GM18526 (cell line): ENCODE measurements around the gene KCNQ5.

ENCODE experiments used
- POLR2A ChIP-seq: IDR thresholded peaks from 3 replicates; pipeline ENCODE4 v1.6.1; 2011; ENCODE audit not compliant: insufficient read length; ENCODE audit errors: extremely low read depth

The KCNQ5 gene

GRCh38 chr6:73028124-73028766 is 406.4 kb downstream of the KCNQ5 start:
- TF ChIP-seq POLR2A: no peak

- no peak for TF ChIP-seq POLR2A
Observed at GRCh38 chr6:73028893-73029450, 407.1 kb downstream of the KCNQ5 start.

GRCh38 chr6:73030257-73030656 is 408.4 kb downstream of the KCNQ5 start:
- no peak for TF ChIP-seq POLR2A

- TF ChIP-seq POLR2A: no peak
Observed at GRCh38 chr6:73030791-73031782, 409.2 kb downstream of the KCNQ5 start.

- TF ChIP-seq POLR2A: no peak
Observed at GRCh38 chr6:73032586-73032985, 410.7 kb downstream of the KCNQ5 start.

- TF ChIP-seq POLR2A: no peak
Observed at GRCh38 chr6:73036689-73037088, 414.8 kb downstream of the KCNQ5 start.

GRCh38 chr6:73041051-73041450 is 419.2 kb downstream of the KCNQ5 start:
- TF ChIP-seq POLR2A: no peak

GRCh38 chr6:73042892-73043291 is 421.0 kb downstream of the KCNQ5 start:
- TF ChIP-seq POLR2A: no peak

- TF ChIP-seq POLR2A: no peak
Observed at GRCh38 chr6:73043446-73043845, 421.6 kb downstream of the KCNQ5 start.

- TF ChIP-seq POLR2A: no peak
Observed at GRCh38 chr6:73045609-73046008, 423.7 kb downstream of the KCNQ5 start.

GRCh38 chr6:73047801-73048200 is 425.9 kb downstream of the KCNQ5 start:
- TF ChIP-seq POLR2A: no peak

GRCh38 chr6:73049971-73050594 is 428.2 kb downstream of the KCNQ5 start:
- TF ChIP-seq POLR2A: no peak

GRCh38 chr6:73050706-73051105 is 428.8 kb downstream of the KCNQ5 start:
- TF ChIP-seq POLR2A: no peak

- TF ChIP-seq POLR2A: no peak
Observed at GRCh38 chr6:73051147-73051546, 429.3 kb downstream of the KCNQ5 start.

GRCh38 chr6:73054958-73055357 is 433.1 kb downstream of the KCNQ5 start:
- TF ChIP-seq POLR2A: no peak
